B cell (primary cell): Measurements from ENCODE around the gene CAPZA1.

Source experiments
- CTCF ChIP-seq: fragments of 200-600 bp; IDR thresholded peaks from one replicate; pipeline ENCODE4 v1.8.0; 2022; ENCODE audit warnings: antibody characterized with exemption, mild to moderate bottlenecking
- EZH2 ChIP-seq: IDR thresholded peaks from 2 replicates; pipeline ENCODE4 v1.6.1; 2012; ENCODE audit warnings: borderline replicate concordance, low read depth, mild to moderate bottlenecking, moderate library complexity, low read length; ENCODE audit not compliant: insufficient read depth, poor library complexity, severe bottlenecking

GRCh38 chr1:112700290-112701226 is 80.9 kb downstream of the CAPZA1 start:
- no peak for TF ChIP-seq EZH2
- no peak for TF ChIP-seq CTCF
